DMS114 treated with DMSO at 0.1 percent for 48 hours (cell line): ENCODE measurements around the gene UBC.
"Not testable (repeated sequence)": the region's sequence is repeated elsewhere in the genome, so short reads cannot be mapped to it uniquely, and the experiment has no call there.

Experiments
- DNase-seq: peaks from one replicate; lab custom pipeline; 2025; ENCODE audit not compliant: unreplicated experiment; lab: John Stamatoyannopoulos, UW

The UBC gene

DNA sequence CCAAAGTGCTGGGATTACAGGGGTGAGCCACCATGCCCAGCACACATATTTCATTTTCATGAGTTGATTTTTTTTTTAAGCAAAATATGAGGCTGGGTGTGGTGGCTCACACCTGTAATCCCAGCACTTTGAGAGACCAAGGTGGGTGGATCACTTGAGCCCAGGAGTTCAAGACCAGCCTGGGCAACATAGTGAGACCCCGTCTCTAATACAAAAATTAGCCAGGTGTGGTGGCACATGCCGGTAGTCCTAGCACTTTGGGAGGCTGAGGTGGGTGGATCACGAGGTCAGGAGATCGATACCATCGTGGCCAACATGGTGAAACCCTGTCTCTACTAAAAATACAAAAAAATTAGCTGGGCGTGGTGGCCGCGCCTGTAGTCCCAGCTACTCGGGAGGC, 17.1 kb upstream of the UBC start:
- not testable (repeated sequence) for DNase-seq

DNA sequence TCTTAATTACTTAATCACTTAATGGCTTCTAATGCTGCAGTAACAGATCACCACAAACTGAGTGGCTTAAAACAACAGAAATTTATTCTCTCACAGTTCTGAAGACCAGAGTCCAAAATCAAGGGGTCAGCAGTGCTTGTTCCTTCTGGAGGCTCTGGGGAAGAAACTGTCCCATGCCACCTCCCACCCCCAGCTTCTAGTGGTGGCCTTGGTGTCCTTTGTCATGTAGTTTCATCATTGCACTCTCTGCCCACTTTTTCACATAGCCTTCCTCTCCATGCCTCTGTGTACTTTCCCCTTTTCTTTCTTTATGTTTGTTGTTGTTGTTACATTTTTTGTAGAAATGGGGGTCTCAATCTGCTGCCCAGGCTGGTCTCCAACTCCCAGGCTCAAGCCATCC, 16.1 kb upstream of the UBC start:
- DNase-seq = no peak

GRCh38 chr12:124929649-124930419, 15.4 kb upstream of the UBC start:
- no peak for DNase-seq

DNA sequence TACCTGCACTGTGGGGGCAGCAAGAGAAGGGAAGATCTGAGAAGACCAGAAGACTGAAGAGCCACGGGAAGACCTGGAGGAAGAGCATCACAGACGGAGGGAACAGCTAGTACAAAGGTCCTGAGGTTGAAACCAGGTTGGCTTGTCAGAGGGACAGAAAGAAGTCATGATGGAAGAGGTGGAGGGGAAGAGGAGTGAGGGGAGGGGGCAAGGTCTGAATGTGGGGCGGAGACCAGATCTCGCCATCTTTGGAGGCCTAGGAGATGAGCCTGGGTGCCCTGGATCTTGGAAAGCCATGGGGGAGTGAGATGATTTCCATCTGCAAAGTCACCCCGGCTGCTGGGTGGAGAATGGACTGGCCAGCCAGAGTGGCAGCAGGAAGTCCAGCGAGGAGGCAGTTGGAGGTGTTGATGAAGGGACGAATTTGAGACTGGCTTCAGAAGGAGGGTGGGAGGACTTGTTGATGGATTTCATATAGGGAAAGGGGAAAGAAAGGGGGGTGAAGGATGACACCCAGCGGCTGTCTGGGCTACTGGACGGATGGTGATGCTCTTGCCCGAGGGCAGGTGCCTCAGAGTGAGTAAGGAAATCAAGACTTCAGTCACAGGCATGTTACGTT, 14.6 kb upstream of the UBC start:
- no peak for DNase-seq

GRCh38 chr12:124928095-124928911, 13.9 kb upstream of the UBC start:
- DNase-seq = no peak

- DNase-seq = no peak
Measured at GRCh38 chr12:124927201-124928094, 13.0 kb upstream of the UBC start.

DNA sequence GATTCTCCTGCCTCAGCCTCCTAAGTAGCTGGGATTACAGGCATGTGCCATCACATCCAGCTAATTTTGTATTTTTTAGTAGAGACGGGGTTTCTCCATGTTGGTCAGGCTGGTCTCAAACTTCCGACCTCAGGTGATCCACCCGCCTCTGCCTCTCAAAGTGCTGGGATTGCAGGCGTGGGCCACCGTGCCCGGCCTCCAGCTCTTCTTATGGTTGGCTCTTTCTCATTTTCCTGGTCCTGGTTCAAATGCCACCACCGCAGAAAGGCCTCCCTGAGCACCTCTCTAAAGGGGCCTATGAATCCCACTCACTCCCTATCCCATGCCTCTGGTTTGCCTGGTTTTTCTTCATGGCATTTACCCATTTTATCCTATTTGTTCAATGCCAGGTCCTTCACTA, 11.3 kb upstream of the UBC start:
- not testable (repeated sequence) for DNase-seq

DNA sequence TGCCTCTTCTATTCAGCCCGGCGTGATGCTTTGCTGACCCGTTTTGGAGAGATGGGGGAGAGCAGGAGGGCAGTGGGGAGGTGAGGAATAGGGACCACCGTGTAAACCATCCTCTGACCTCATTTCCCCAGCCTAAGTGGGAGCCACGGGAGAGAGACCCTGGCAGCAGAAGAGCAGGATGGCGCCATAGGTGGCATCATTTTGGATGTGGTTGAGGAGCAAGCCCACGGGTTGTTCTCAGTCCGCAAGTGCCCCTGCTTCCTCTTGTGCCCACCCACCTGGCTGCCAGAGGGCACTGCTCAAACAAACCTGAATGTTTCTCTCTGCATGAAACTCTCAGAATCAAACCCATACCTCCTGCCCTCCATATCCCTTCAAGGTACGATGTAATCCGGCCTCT, 10.7 kb upstream of the UBC start:
- no peak for DNase-seq

DNA sequence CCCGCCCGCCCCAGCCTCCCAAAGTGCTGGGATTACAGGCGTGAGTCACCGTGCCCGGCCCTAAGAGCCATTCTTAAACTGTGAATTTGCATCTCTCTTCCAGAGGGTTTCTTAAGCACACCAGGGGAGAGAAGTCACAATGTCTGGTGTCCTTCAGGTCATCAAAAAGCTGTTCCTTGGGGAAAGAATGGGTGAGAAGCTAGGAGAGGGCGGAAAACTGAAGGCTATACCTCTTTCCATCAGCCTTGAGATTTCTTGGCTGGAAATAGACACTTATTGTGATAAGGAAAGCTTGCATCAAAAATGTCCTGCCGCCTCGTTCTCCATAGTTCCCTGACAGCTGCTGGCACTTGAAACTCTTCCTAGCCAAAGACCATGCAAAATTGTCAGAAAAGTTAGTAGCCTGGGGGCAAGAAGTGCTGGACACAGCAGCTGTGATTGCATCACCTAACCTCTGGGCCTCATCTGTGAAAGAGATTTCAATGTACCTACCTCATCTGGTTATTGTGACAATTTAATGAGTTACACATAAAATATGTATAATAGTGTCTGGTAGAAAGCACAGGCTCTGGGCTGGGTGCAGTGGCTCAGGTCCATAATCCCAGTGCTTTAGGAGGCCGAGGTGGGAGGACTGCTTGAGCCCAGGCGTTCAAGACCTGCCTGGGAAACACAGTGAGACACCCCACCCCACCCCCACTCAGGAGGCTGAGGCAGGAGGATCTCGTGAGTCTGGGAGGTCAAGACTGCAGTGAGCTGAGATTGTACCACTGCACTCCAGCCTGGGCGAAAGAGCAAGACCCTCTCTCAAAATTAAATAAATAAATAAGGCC, 9.7 kb upstream of the UBC start:
- no peak for DNase-seq

GRCh38 chr12:124921200-124922031, 7.0 kb upstream of the UBC start:
- no peak for DNase-seq

DNA sequence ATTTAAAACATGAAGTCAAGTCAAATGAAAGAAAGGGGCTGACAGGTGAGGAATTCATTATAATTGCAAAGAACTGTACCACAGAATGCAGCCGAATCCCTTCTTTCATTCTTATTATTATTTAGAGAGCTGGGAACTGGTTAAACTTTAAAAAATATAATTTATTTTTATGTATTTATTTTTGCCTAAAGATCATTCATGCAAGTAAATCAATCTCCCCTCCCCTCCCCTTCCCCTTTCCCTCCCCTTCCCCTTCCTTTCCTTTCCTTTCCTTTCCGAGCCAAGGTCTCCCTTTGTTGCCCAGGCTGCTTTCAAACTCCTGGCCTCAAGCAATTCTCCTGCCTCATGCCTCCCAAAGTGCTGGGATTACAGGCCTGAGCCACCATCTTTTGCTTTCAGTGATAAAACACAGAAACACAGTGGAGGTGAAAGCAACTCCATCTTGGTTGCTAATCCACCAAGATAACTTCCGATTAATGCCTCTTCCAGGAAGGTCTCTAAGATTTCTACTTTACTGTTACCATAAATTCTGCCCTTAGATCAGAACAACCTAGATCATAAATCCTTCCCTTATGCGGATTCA, 6.0 kb upstream of the UBC start:
- no peak for DNase-seq

GRCh38 chr12:124919521-124920352, 5.3 kb upstream of the UBC start:
- no peak for DNase-seq

GRCh38 chr12:124918622-124918988, 4.2 kb upstream of the UBC start:
- DNase-seq = not testable (repeated sequence)

GRCh38 chr12:124917841-124918621, 3.6 kb upstream of the UBC start:
- DNase-seq = no peak

DNA sequence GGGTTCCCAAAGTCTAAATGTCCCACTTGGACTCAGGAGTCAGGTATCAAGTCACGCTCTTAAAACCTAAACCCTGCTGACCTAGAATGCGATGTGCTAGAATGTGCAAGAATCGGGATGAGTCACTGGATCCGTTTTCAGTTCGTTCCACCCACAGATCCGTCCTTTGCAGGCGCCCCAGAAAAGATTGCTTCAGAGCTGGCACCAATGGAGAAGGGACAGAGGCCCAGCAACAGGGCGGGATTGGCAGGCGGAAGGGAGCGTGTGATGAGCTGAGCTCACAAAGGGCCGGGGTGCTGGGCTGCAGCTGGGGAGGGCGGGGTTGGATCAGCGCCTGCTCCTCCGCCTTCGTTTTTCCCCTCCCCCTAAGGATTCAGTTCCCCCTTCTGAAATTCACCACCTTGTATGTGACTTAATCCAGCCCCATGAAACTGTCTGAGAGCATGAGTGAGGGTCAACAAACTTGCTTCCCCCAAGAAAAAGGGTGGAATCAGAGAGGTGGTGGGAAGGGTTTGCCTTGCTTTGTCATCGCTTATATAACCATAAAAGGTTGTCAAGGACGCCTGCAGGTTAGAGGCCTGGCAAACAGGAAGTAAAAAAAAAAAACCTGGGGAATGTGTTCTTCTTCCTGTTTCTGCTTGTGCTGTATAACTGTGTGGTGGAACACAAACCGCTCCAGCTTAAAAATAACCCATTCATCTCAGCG, 2.8 kb upstream of the UBC start:
- DNase-seq = no peak

DNA sequence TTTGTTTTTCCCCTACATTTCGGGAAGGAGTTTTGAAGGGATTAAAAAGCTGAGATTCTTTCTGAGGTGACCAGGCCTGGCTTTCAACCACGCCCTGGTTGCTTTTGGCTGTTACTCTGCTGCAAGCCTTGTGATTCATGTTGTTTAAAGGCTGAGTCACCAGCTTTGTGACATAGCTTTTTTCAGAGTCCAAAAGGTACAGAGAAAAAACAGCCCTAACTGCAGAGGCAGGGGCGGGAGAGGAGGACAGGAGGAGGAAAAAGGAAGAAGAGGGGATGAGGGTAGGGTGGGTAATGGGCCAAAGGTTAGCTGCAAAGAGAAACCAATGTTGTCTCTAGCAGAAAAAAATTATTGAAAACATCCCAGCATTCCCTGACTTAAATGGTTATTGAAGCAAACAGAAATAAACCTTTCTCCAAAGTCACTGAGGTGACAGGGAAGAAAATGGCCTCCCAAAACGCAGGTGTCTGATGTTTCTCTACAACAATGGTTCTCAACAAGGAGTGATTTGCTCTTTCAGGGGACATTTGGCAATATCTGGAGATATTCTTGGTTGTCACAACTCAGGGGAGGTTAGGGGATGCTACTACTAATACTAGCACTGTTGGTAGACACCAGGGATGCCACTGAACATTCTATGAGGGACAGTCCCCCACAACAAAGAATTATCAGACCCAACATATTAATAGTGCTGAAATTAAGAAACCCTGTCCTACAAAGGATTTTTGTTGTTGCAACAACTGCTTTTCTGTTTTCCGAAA, 2.1 kb upstream of the UBC start:
- no peak for DNase-seq
